HCT116 (cell line): Measurements from ENCODE around the gene KIF13A. TPM values are rescaled to one million over a fixed set of nuclear protein-coding genes. Genes with fewer than 3 reads are reported as not detected.
"Not testable (repeated sequence)": the region's sequence is repeated elsewhere in the genome, so short reads cannot be mapped to it uniquely, and the experiment has no call there.

Experiments used
- ATAC-seq: fragments of 200-7000 bp; cut with Tn5 transposase; 2 replicates; pipeline ENCODE4 v1.9.1; 2020; ENCODE audit warnings: mild to moderate bottlenecking, moderate library complexity
- BruUV-seq: library from RNA; stranded (reverse); fragments of 400-500 nt; replicated peaks from 2 replicates; lab custom pipeline; 2021; lab: Mats Ljungman, UMichigan
- CTCF ChIA-PET: fragments of 300-600 bp; sonication (Branson Sonifier 250); formaldehyde crosslinking; loops from one replicate; lab custom pipeline; 2021; ENCODE audit warnings: antibody characterized with exemption; lab: Charles Lee
- POLR2A ChIA-PET: fragments of 300-600, 350-600 bp; sonication (Branson Sonifier 250); formaldehyde crosslinking; loops from one replicate; lab custom pipeline; 2021; ENCODE audit warnings: antibody characterized with exemption; lab: Charles Lee
- RAD21 ChIA-PET, 2 experiments: fragments of 300-600 bp; sonication (Branson Sonifier 250); formaldehyde crosslinking; loops; one replicate each; lab custom pipeline; 2023; ENCODE audit warnings: low total read pairs in 2 of 2; ENCODE audit not compliant: uncharacterized antibody in 2 of 2, unreplicated experiment in 2 of 2, low non-redundant PET in 1 of 2; lab: Charles Lee
- DNase-seq: peaks from one replicate; pipeline ENCODE4 v3.0.0-alpha.2; 2010; ENCODE audit warnings: low read depth, low spot score
- H2AFZ ChIP-seq: fragments of 200-600 bp; shearing (Covaris generic), sonication (generic); 2 replicates; pipeline ENCODE4 v1.6.1; 2017; ENCODE audit warnings: low read depth, mixed run types, mixed read lengths, antibody characterized with exemption, low read length; ENCODE audit not compliant: poor library complexity, severe bottlenecking
- H3K27ac ChIP-seq: 2 replicates; pipeline ENCODE4 v1.5.1; 2012; ENCODE audit warnings: low read depth, low read length
- H3K27me3 ChIP-seq: fragments of 200-600 bp; sonication (generic); 2 replicates; pipeline ENCODE4 v1.6.1; 2016; ENCODE audit warnings: mixed run types, low read length, mixed read lengths; ENCODE audit not compliant: insufficient read depth
- H3K36me3 ChIP-seq, 2 experiments: fragments of 200-500 bp in 1 of 2; fragments of 200-600 bp in 1 of 2; sonication (Bioruptor generic) in 1 of 2; sonication (generic) in 1 of 2; 2 replicates each; pipeline versions ENCODE4 v1.5.1 to v1.6.1; 2014 to 2016; ENCODE audit warnings: low read length in 2 of 2, inconsistent platforms in 1 of 2, mixed read lengths in 1 of 2, mixed run types in 1 of 2; ENCODE audit not compliant: insufficient read depth in 2 of 2, control insufficient read depth in 1 of 2
- H3K4me1 ChIP-seq, 2 experiments: fragments of 200-600 bp in 1 of 2; sonication (generic) in 1 of 2; 2 replicates each; pipeline versions ENCODE4 v1.5.1 to v1.6.1; 2012 to 2017; ENCODE audit warnings: low read length in 2 of 2, inconsistent platforms in 1 of 2, mild to moderate bottlenecking in 1 of 2, mixed read lengths in 1 of 2, mixed run types in 1 of 2, moderate library complexity in 1 of 2; ENCODE audit not compliant: insufficient read depth in 2 of 2, control insufficient read depth in 1 of 2
- H3K4me2 ChIP-seq: fragments of 200-600 bp; sonication (generic); 2 replicates; pipeline ENCODE4 v1.6.1; 2017; ENCODE audit warnings: mixed run types, low read length, mixed read lengths
- H3K4me3 ChIP-seq, 2 experiments: fragments of 200-600 bp in 1 of 2; sonication (generic) in 1 of 2; replicated peaks in 1 of 2; 2 replicates each; pipeline ENCODE4 v1.5.1; 2011 to 2016; ENCODE audit warnings: low read length in 2 of 2, control low read depth in 1 of 2, low read depth in 1 of 2, mild to moderate bottlenecking in 1 of 2, mixed read lengths in 1 of 2, mixed run types in 1 of 2
- H3K79me2 ChIP-seq: fragments of 200-600 bp; sonication (generic); 2 replicates; pipeline ENCODE4 v1.6.1; 2017; ENCODE audit warnings: mild to moderate bottlenecking, mixed run types, low read length, moderate library complexity, mixed read lengths; ENCODE audit not compliant: insufficient read depth
- H3K9ac ChIP-seq: fragments of 200-600 bp; sonication (generic); 2 replicates; pipeline ENCODE4 v1.6.1; 2016; ENCODE audit warnings: low read length, mixed read lengths
- H3K9me2 ChIP-seq: fragments of 200-600 bp; sonication (generic), shearing (Covaris generic); 2 replicates; pipeline ENCODE4 v1.6.1; 2017; ENCODE audit warnings: mixed run types, mild to moderate bottlenecking, moderate library complexity; ENCODE audit not compliant: insufficient read depth
- H3K9me3 ChIP-seq, 2 experiments: fragments of 200-500 bp in 1 of 2; fragments of 200-600 bp in 1 of 2; sonication (Bioruptor generic) in 1 of 2; sonication (generic) in 1 of 2; 2 replicates each; pipeline ENCODE4 v1.6.1; 2014 to 2017; ENCODE audit warnings: low read length in 2 of 2, mixed read lengths in 2 of 2, inconsistent platforms in 1 of 2, low read depth in 1 of 2, mild to moderate bottlenecking in 1 of 2, mixed run types in 1 of 2, moderate library complexity in 1 of 2; ENCODE audit not compliant: control insufficient read depth in 1 of 2, insufficient read depth in 1 of 2
- H4K20me1 ChIP-seq: fragments of 200-600 bp; sonication (generic), shearing (Covaris generic); 2 replicates; pipeline ENCODE4 v1.6.1; 2017; ENCODE audit warnings: mixed run types, mild to moderate bottlenecking, moderate library complexity; ENCODE audit not compliant: insufficient read depth
- CBX3 ChIP-seq: IDR thresholded peaks from 2 replicates; pipeline ENCODE4 v1.6.1; 2012; ENCODE audit warnings: low read depth
- CEBPB ChIP-seq: IDR thresholded peaks from 2 replicates; pipeline ENCODE4 v1.6.1; 2012; ENCODE audit warnings: low read depth
- ELF1 ChIP-seq: IDR thresholded peaks from 2 replicates; pipeline ENCODE4 v1.6.1; 2012; ENCODE audit warnings: low read depth, borderline replicate concordance
- EZH2 ChIP-seq: fragments of 200-600 bp; sonication (generic); IDR thresholded peaks from 2 replicates; pipeline ENCODE4 v1.6.1; 2017; ENCODE audit warnings: antibody characterized with exemption, mixed run types
- FOSL1 ChIP-seq: IDR thresholded peaks from 2 replicates; pipeline ENCODE4 v1.6.1; 2012; ENCODE audit warnings: low read depth
- POLR2AphosphoS5 ChIP-seq: IDR thresholded peaks from 2 replicates; pipeline ENCODE4 v1.6.1; 2011; ENCODE audit warnings: mild to moderate bottlenecking, low read depth, low read length, moderate library complexity
- SRF ChIP-seq: IDR thresholded peaks from 2 replicates; pipeline ENCODE4 v1.6.1; 2012; ENCODE audit warnings: low read depth
- TCF7L2 ChIP-seq: IDR thresholded peaks from 2 replicates; pipeline ENCODE4 v1.7.0; 2011; ENCODE audit warnings: borderline replicate concordance, inconsistent platforms; ENCODE audit not compliant: insufficient read depth, insufficient read length; ENCODE audit errors: extremely low read depth
- YY1 ChIP-seq: IDR thresholded peaks from 2 replicates; pipeline ENCODE4 v1.6.1; 2011; ENCODE audit warnings: low read length, low read depth, moderate library complexity, mild to moderate bottlenecking; ENCODE audit not compliant: insufficient replicate concordance; ENCODE audit errors: extremely low read depth
- ZFX ChIP-seq: fragments of 450-650 bp; IDR thresholded peaks from 2 replicates; pipeline ENCODE4 v1.6.1; 2017
- intact Hi-C: fragments of 100-400 bp; cut with micrococcal nuclease; formaldehyde crosslinking; loops from 2 replicates; pipeline ENCODE4 v1.10.0; 2022
- total RNA-seq: library from RNA; stranded (reverse); gene quantifications from one replicate; pipeline ENCODE4 v1.2.1, GENCODE V29; 2021; ENCODE audit not compliant: unreplicated experiment
- TF ChIP-seq, protein P1 (sequence below): IDR thresholded peaks from 2 replicates; pipeline ENCODE4 v1.6.1; 2012; ENCODE audit warnings: low read depth
- TF ChIP-seq, protein P2 (sequence below): IDR thresholded peaks from 2 replicates; pipeline ENCODE4 v1.6.1; 2012
- TF ChIP-seq, protein P3 (sequence below), 3 experiments: fragments of 200-600 bp in 1 of 3; sonication (generic) in 1 of 3; IDR thresholded peaks in 2 of 3; conservative IDR thresholded peaks in 1 of 3; 2 replicates each; pipeline ENCODE4 v1.5.1; 2012 to 2017; ENCODE audit warnings: low read depth in 2 of 3, low read length in 2 of 3, antibody characterized with exemption in 1 of 3, borderline replicate concordance in 1 of 3, control low read depth in 1 of 3, mild to moderate bottlenecking in 1 of 3, mixed read lengths in 1 of 3, mixed run types in 1 of 3, moderate library complexity in 1 of 3; ENCODE audit not compliant: insufficient read depth in 1 of 3

Gene KIF13A
- total RNA-seq, 1 experiment from 2014 or later = 23.1 TPM

DNA sequence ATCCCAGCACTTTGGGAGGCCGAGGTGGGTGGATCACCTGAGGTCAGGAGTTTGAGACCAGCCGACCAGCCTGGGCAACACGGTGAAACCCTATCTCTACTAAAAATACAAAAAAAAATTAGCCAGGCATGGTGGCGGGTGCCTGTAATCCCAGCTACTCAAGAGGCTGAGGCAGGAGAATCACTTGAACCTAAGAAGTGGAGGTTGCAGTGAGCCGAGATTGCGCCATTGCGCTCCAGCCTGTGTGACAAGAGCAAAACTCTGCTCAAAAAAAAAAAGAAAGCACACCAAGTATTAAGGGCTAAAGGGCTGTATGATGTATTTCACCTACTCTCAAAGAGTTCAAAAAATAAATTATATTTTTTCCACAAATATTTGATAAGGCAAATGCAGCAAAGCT is 39.9 kb downstream of the KIF13A start:
- H3K4me3 ChIP-seq, H4K20me1 ChIP-seq, H3K27ac ChIP-seq, H3K4me2 ChIP-seq, H3K9me3 ChIP-seq, ATAC-seq, H3K79me2 ChIP-seq, RAD21 ChIA-PET, DNase-seq, CTCF ChIA-PET, BruUV-seq, intact Hi-C loops, H3K27me3 ChIP-seq, H2AFZ ChIP-seq, POLR2A ChIA-PET, H3K36me3 ChIP-seq, H3K9me2 ChIP-seq, H3K4me1 ChIP-seq, H3K9ac ChIP-seq: not testable (repeated sequence)

DNA sequence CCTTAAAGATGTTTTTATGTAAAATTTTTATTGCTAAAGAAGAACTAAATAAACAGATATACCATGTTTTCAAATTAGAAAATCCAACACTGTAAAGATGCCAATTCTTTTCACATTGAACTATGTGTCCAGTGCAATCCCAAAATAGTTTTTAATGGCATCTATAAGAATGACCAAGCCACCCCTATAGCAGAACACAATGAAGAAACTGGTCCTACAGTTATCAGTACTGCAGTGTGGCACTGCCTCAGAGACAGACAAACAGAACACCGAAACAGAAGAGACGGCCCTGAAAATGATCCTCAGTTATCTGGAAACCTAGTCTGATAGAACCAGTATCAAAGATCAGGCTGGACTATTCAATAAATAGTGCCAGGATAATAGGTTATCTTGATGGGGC is 41.9 kb downstream of the KIF13A start:
- CTCF ChIA-PET = no interaction called here
- Histone ChIP-seq H3K4me2 (no peak overlapping the region), H3K27me3 (no peaks in the 10 kb centered on the region), H3K4me3 (no peak overlapping the region), H3K4me1 (no peaks in the 10 kb centered on the region), H3K9ac (no peak overlapping the region), H4K20me1 (no peaks in the 10 kb centered on the region), H3K9me3 (no peaks in the 10 kb centered on the region), H3K9me2 (no peaks in the 10 kb centered on the region), H2AFZ (no peak overlapping the region), H3K79me2 (no peaks in the 10 kb centered on the region; the same call in 1 of the 2 replicates)
- DNase-seq (no peak), ATAC-seq (no peak)
- POLR2A ChIA-PET = no interaction called here
- RAD21 ChIA-PET = no interaction called here
- TF ChIP-seq POLR2AphosphoS5 (no peak), TCF7L2 (no peak), EZH2 (no peak), FOSL1 (no peak), CBX3 (no peak), ZFX (no peak), CEBPB (no peak), SRF (no peak), YY1 (no peak), ELF1 (no peak)
- TF ChIP-seq, protein P1, sequence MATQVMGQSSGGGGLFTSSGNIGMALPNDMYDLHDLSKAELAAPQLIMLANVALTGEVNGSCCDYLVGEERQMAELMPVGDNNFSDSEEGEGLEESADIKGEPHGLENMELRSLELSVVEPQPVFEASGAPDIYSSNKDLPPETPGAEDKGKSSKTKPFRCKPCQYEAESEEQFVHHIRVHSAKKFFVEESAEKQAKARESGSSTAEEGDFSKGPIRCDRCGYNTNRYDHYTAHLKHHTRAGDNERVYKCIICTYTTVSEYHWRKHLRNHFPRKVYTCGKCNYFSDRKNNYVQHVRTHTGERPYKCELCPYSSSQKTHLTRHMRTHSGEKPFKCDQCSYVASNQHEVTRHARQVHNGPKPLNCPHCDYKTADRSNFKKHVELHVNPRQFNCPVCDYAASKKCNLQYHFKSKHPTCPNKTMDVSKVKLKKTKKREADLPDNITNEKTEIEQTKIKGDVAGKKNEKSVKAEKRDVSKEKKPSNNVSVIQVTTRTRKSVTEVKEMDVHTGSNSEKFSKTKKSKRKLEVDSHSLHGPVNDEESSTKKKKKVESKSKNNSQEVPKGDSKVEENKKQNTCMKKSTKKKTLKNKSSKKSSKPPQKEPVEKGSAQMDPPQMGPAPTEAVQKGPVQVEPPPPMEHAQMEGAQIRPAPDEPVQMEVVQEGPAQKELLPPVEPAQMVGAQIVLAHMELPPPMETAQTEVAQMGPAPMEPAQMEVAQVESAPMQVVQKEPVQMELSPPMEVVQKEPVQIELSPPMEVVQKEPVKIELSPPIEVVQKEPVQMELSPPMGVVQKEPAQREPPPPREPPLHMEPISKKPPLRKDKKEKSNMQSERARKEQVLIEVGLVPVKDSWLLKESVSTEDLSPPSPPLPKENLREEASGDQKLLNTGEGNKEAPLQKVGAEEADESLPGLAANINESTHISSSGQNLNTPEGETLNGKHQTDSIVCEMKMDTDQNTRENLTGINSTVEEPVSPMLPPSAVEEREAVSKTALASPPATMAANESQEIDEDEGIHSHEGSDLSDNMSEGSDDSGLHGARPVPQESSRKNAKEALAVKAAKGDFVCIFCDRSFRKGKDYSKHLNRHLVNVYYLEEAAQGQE = no peak
- TF ChIP-seq, protein P2, sequence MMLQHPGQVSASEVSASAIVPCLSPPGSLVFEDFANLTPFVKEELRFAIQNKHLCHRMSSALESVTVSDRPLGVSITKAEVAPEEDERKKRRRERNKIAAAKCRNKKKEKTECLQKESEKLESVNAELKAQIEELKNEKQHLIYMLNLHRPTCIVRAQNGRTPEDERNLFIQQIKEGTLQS = no peak
- TF ChIP-seq, protein P3, sequence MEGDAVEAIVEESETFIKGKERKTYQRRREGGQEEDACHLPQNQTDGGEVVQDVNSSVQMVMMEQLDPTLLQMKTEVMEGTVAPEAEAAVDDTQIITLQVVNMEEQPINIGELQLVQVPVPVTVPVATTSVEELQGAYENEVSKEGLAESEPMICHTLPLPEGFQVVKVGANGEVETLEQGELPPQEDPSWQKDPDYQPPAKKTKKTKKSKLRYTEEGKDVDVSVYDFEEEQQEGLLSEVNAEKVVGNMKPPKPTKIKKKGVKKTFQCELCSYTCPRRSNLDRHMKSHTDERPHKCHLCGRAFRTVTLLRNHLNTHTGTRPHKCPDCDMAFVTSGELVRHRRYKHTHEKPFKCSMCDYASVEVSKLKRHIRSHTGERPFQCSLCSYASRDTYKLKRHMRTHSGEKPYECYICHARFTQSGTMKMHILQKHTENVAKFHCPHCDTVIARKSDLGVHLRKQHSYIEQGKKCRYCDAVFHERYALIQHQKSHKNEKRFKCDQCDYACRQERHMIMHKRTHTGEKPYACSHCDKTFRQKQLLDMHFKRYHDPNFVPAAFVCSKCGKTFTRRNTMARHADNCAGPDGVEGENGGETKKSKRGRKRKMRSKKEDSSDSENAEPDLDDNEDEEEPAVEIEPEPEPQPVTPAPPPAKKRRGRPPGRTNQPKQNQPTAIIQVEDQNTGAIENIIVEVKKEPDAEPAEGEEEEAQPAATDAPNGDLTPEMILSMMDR (IDR thresholded peaks at IDR 0.05 in 2 of 3, conservative IDR thresholded peaks at IDR 0.05 in 1 of 3; ENCODE audit: borderline replicate concordance in 1 of 3, insufficient read depth in 1 of 3, low read depth in 2 of 3, low read length in 2 of 3) = no peak
- TF ChIP-seq, all 23 proteins: peak for 0
- Histone ChIP-seq H3K36me3 (no peaks in the 10 kb centered on the region), H3K27ac (no peak overlapping the region)
- BruUV-seq = no TSS peak
- intact Hi-C loops = no loop called here
